DOHH2 (cell line): ENCODE results near the gene FEV.

ENCODE experiments used
- H3F3A ChIP-seq: fragments of 200-600 bp; sonication (generic), shearing (Covaris generic); 2 replicates; pipeline ENCODE4 v1.6.0; 2016; ENCODE audit warnings: antibody characterized with exemption, mild to moderate bottlenecking; ENCODE audit not compliant: control insufficient read depth, insufficient read depth
- H3K27ac ChIP-seq: fragments of 200-600 bp; sonication (generic); 2 replicates; pipeline ENCODE4 v1.5.1; 2014; ENCODE audit warnings: low read depth, mild to moderate bottlenecking, low read length, moderate library complexity
- H3K27me3 ChIP-seq: fragments of 200-600 bp; sonication (generic); 2 replicates; pipeline ENCODE4 v1.6.1; 2014; ENCODE audit warnings: mild to moderate bottlenecking, low read length, mixed read lengths; ENCODE audit not compliant: control insufficient read depth
- H3K36me3 ChIP-seq: fragments of 200-600 bp; sonication (generic); 2 replicates; pipeline ENCODE4 v1.6.1; 2014; ENCODE audit warnings: mild to moderate bottlenecking, low read length, moderate library complexity, mixed read lengths; ENCODE audit not compliant: control insufficient read depth
- H3K4me1 ChIP-seq: fragments of 200-600 bp; sonication (generic); 2 replicates; pipeline ENCODE4 v1.6.1; 2014; ENCODE audit warnings: mild to moderate bottlenecking, low read length, mixed read lengths; ENCODE audit not compliant: control insufficient read depth
- H3K4me2 ChIP-seq: fragments of 200-600 bp; sonication (generic); 2 replicates; pipeline ENCODE4 v1.6.0; 2014; ENCODE audit warnings: mild to moderate bottlenecking, low read length, moderate library complexity
- H3K4me3 ChIP-seq: fragments of 200-600 bp; sonication (generic); 2 replicates; pipeline ENCODE4 v1.5.1; 2014; ENCODE audit warnings: mild to moderate bottlenecking, low read length, mixed read lengths
- H3K79me2 ChIP-seq: fragments of 200-600 bp; sonication (generic); 2 replicates; pipeline ENCODE4 v1.6.1; 2014; ENCODE audit warnings: mild to moderate bottlenecking, low read length, mixed read lengths; ENCODE audit not compliant: control insufficient read depth
- H3K9me2 ChIP-seq: fragments of 200-600 bp; sonication (generic); replicated peaks from 2 replicates; pipeline ENCODE4 v1.6.1; 2014; ENCODE audit warnings: mild to moderate bottlenecking, low read length, mixed read lengths; ENCODE audit not compliant: control insufficient read depth
- H3K9me3 ChIP-seq: fragments of 200-600 bp; sonication (generic); 2 replicates; pipeline ENCODE4 v1.6.1; 2014; ENCODE audit warnings: antibody characterized with exemption, low read length, mixed read lengths; ENCODE audit not compliant: control insufficient read depth, insufficient read depth
- H4K20me1 ChIP-seq: fragments of 200-600 bp; sonication (generic); 2 replicates; pipeline ENCODE4 v1.6.0; 2014; ENCODE audit warnings: low read depth, mild to moderate bottlenecking, antibody characterized with exemption, low read length, moderate library complexity; ENCODE audit not compliant: control insufficient read depth, insufficient read depth
- EZH2phosphoT487 ChIP-seq: fragments of 200-600 bp; sonication (generic); IDR thresholded peaks from 2 replicates; pipeline ENCODE4 v1.6.1; 2017; ENCODE audit warnings: borderline replicate concordance, mild to moderate bottlenecking, antibody characterized with exemption, low read length, moderate library complexity, mixed read lengths
- TF ChIP-seq, protein P1 (sequence below): fragments of 200-600 bp; sonication (generic); IDR thresholded peaks from one replicate; pipeline ENCODE4 v1.5.1; 2014; ENCODE audit warnings: antibody characterized with exemption, mild to moderate bottlenecking, low read depth, low read length; ENCODE audit not compliant: poor library complexity, severe bottlenecking

The FEV gene

DNA sequence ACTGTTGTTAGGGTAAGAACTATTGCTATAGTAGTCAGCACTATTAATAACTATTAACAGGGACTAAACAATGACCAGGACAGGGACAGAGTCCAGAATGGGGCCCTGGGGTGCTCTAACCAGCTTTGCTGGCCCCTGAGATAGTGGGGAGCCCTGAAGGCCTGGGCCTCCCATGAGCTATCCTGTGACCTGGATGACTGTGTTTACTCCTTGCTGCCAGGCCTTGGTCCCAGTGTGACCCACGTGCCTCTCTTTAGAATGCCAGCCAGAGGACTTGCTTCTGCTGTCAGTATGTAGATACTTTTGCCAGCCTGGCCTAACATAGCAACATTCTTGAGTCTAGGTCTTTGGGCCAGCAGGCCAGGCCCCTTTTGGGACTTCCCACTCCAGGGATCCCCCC lies 14.1 kb downstream of the FEV start:
- Histone ChIP-seq H3K4me3 (no peak overlapping the region), H3K27ac (no peak overlapping the region), H3K36me3 (no peaks in the 10 kb centered on the region), H3K9me2 (no peaks in the 10 kb centered on the region), H3K79me2 (no peaks in the 10 kb centered on the region), H3K27me3 (peaks cover 30% of the 10 kb centered on the region), H3K4me2 (no peak overlapping the region), H4K20me1 (no peaks in the 10 kb centered on the region), H3K4me1 (no peaks in the 10 kb centered on the region), H3K9me3 (no peaks in the 10 kb centered on the region), H3F3A (no peaks in the 10 kb centered on the region)
- no peak for TF ChIP-seq EZH2phosphoT487
- TF ChIP-seq, protein P1, sequence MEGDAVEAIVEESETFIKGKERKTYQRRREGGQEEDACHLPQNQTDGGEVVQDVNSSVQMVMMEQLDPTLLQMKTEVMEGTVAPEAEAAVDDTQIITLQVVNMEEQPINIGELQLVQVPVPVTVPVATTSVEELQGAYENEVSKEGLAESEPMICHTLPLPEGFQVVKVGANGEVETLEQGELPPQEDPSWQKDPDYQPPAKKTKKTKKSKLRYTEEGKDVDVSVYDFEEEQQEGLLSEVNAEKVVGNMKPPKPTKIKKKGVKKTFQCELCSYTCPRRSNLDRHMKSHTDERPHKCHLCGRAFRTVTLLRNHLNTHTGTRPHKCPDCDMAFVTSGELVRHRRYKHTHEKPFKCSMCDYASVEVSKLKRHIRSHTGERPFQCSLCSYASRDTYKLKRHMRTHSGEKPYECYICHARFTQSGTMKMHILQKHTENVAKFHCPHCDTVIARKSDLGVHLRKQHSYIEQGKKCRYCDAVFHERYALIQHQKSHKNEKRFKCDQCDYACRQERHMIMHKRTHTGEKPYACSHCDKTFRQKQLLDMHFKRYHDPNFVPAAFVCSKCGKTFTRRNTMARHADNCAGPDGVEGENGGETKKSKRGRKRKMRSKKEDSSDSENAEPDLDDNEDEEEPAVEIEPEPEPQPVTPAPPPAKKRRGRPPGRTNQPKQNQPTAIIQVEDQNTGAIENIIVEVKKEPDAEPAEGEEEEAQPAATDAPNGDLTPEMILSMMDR = no peak

DNA sequence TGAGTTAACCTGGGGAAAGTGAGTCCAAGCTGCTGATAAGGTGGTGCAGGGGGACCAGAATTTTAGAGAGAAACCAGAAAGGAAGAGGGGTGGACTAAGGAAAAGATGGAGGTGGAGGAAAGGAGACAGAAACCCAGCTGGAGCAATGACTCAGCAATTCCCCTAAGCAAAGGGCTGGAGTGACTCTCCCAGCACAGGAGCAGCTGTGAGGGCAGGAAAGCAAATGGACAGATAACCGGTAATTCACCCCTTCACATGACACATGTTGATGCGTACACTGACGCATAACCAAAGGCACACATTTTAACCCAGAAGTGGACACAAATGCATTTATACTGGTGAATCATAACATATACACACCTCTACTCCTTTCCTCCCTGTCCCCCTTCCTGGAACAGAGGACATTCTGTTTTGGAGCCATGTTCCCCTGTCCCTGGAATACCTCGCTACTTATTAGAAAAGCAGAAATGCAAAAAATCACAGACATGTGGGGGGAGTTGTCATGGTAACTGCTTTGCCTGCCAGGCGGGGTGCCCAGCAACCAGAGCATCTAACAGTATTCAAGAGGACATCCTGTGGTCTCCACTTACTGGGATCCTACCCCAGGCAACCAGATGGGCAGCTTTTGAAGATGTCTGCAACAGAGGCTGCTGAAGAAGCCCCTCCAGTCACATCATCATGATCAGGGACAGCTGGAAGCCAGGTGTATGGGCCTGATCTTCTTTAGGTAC lies 20.8 kb downstream of the FEV start:
- Histone ChIP-seq H3F3A (no peaks in the 10 kb centered on the region), H3K27me3 (peaks cover 23% of the 10 kb centered on the region), H3K36me3 (no peaks in the 10 kb centered on the region), H4K20me1 (no peaks in the 10 kb centered on the region), H3K4me1 (peaks cover 4% of the 10 kb centered on the region), H3K27ac (no peak overlapping the region), H3K9me2 (no peaks in the 10 kb centered on the region), H3K4me3 (no peak overlapping the region), H3K79me2 (no peaks in the 10 kb centered on the region), H3K4me2 (no peak overlapping the region), H3K9me3 (no peaks in the 10 kb centered on the region)
- TF ChIP-seq EZH2phosphoT487 = no peak
- TF ChIP-seq, protein P1 = no peak

DNA sequence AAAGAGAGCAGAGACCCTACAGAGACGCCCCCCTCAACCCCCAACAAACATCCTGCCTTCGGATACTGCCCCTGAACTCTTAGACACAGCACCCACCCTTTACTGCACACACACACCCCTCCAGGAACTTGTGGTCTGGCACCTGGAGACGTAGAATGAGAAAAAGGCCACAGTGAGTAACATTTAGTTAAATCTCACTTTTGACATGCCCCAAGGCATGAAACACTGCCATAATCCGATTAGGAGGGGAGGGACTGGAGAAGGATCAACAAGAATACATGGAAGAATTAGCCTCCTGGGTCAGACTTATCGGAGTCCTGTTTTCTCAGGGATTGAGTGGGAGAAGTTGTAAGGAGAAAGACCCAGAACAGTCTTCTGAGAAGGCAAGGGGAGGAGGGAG lies 21.4 kb downstream of the FEV start:
- Histone ChIP-seq H3K9me3 (no peaks in the 10 kb centered on the region), H3K27ac (no peak overlapping the region), H3K27me3 (peaks cover 23% of the 10 kb centered on the region), H3F3A (no peaks in the 10 kb centered on the region), H3K9me2 (no peaks in the 10 kb centered on the region), H3K79me2 (no peaks in the 10 kb centered on the region), H3K36me3 (no peaks in the 10 kb centered on the region), H4K20me1 (no peaks in the 10 kb centered on the region), H3K4me1 (peaks cover 10% of the 10 kb centered on the region), H3K4me3 (no peak overlapping the region), H3K4me2 (no peak overlapping the region)
- no peak for TF ChIP-seq EZH2phosphoT487
- TF ChIP-seq, protein P1 = no peak
